ENCODE results near the gene DCXR. TPM values are rescaled to one million over a fixed set of nuclear protein-coding genes. Genes with fewer than 3 reads are reported as not detected.

Gene DCXR
- total and polyA plus RNA-seq, 2 donors (not counting 3 experiments of a cell fraction or from before 2014, with no cell fraction given), result 93.0 to 178 TPM

DNA sequence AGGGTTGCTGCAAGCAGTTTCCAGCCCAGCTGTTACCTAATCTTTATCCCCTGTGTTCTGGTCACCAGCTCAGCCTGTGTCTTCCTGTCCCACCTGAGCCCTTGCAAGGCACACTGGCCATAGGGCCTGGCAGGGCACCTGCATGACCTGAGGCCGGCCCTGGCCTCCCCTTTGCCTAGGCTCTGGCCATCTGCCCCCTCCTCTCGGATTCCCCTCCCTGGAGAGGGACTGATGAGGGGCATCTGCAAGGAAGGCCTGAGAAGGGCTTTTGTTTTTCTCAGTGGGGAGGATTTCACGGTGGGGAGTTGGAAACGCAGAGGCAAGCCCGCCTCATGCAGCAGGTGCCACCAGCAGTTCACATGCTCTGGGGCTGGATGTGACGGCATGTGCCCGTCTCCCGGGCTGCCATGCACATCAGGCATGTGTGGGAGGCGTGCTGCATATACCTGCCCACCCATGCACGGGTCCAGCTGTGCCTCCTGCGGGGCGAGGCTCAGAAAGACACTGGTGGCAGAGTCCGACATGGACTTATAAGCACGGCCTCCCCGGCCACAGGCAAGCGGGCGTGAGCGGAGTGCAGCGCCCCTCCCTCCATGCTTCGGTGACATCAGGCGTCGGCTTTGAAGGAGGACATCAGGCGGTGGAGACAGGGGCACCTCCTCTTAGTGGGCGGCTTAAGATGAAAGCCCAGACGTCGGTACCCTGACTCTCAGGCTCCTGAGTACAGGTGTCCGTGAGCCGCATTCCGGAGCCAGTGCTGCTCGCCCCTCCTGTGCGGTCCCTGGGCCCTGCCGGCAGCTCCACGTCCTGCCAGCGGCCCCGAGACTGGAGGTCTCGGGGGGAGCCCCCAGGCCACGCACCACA lies 43.5 kb downstream of the DCXR start:
- FAIRE-seq (no peak), DNase-seq (ENCODE audit: low read depth, low spot score) (no peak)
- no peak overlapping the region for H3K9ac ChIP-seq (replicated peaks; ENCODE audit: extremely low read depth, insufficient read depth, low read length)
- H3K27me3 ChIP-seq (ENCODE audit: control insufficient read depth in 2 of 2, insufficient read depth in 2 of 2, low read length in 2 of 2), result no peaks in the 10 kb centered on the region
- H3K9me1 ChIP-seq (replicated peaks; ENCODE audit: control insufficient read depth, extremely low read depth, insufficient read depth, low read length), result no peaks in the 10 kb centered on the region
- no peaks in the 10 kb centered on the region for H4K20me1 ChIP-seq (replicated peaks; ENCODE audit: control insufficient read depth, extremely low read depth, insufficient read depth, low read length)
- no peaks in the 10 kb centered on the region for H3K9me3 ChIP-seq (replicated peaks; ENCODE audit: control insufficient read depth, insufficient read depth, low read length)
- H2AFZ ChIP-seq (ENCODE audit: low read depth, low read length), result no peak overlapping the region
- POLR2A ChIA-PET, result no interaction called here
- H3K4me3 ChIP-seq (replicated peaks in 1 of 3; ENCODE audit: insufficient read depth in 1 of 3, low read depth in 1 of 3, low read length in 3 of 3), result no peak overlapping the region
- dilution Hi-C loops (cut with MboI; ENCODE audit: extremely low pct_ligation_motif_present, low sequenced_read_pairs), result no loop called here
- no TSS peak for BruUV-seq (replicated peaks)
- H3K4me2 ChIP-seq (ENCODE audit: insufficient read depth, low read length), result no peak overlapping the region
- TF ChIP-seq POLR2AphosphoS5 (IDR thresholded peaks at IDR 0.05; ENCODE audit: insufficient read depth, low read depth, low read length) (no peak), MYC (IDR thresholded peaks at IDR 0.05; ENCODE audit: low read depth, low read length) (no peak), EZH2 (IDR thresholded peaks at IDR 0.05; ENCODE audit: borderline replicate concordance, low read depth, low read length, severe bottlenecking) (no peak), FOS (IDR thresholded peaks at IDR 0.05; ENCODE audit: borderline replicate concordance, insufficient read depth, low read length) (no peak), MAX (IDR thresholded peaks at IDR 0.05; ENCODE audit: insufficient read depth, insufficient read length) (no peak), GATA2 (IDR thresholded peaks at IDR 0.05; ENCODE audit: insufficient read depth, insufficient read length, low read depth, low read length) (no peak), JUN (IDR thresholded peaks at IDR 0.05; ENCODE audit: borderline replicate concordance, insufficient read depth, insufficient read length, low read depth) (no peak), CTCF (IDR thresholded peaks at IDR 0.05; ENCODE audit: extremely low read depth in 1 of 2, insufficient read depth in 1 of 2, low read depth in 1 of 2, low read length in 2 of 2) (no peak), POLR2A (IDR thresholded peaks at IDR 0.05; ENCODE audit: low read depth, low read length) (no peak)
- H3K36me3 ChIP-seq (ENCODE audit: control insufficient read depth in 2 of 2, extremely low read depth in 1 of 2, insufficient read depth in 2 of 2, low read length in 2 of 2), result peaks cover 0 to 2% of the 10 kb centered on the region in 2 experiments
- H3K4me1 ChIP-seq (ENCODE audit: control insufficient read depth, extremely low read depth, insufficient read depth, low read length), result peaks cover 2% of the 10 kb centered on the region
- H3K27ac ChIP-seq (ENCODE audit: insufficient read depth, low read depth, low read length), result no peak overlapping the region
- intact Hi-C loops (cut with micrococcal nuclease), result no loop called here
- no peaks in the 10 kb centered on the region for H3K79me2 ChIP-seq (ENCODE audit: control insufficient read depth, insufficient read depth, low read length)
- CTCF ChIA-PET, result no interaction called here

All from endothelial cell of umbilical vein (primary cell).